OCI-LY1 (cell line): ENCODE measurements around the gene MPO.

Experiments
- CTCF ChIP-seq: fragments of 200-600 bp; sonication (generic), shearing (Covaris generic); IDR thresholded peaks from 2 replicates; pipeline ENCODE4 v1.5.1; 2017; ENCODE audit warnings: mild to moderate bottlenecking, antibody characterized with exemption, low read length, moderate library complexity, mixed read lengths
- EZH2 ChIP-seq: fragments of 200-600 bp; sonication (generic), shearing (Covaris generic); IDR thresholded peaks from 2 replicates; pipeline ENCODE4 v1.8.0; 2017; ENCODE audit warnings: borderline replicate concordance, mixed run types, mild to moderate bottlenecking, antibody characterized with exemption, low read length, moderate library complexity, mixed read lengths

- TF ChIP-seq CTCF (no peak), EZH2 (no peak)
These were observed 53.0 kb downstream of the MPO start for GRCh38 chr17:58227733-58228132.
